HG02884 (cell line): ENCODE data around the gene TAP1.
"Not testable (repeated sequence)": the region's sequence is repeated elsewhere in the genome, so short reads cannot be mapped to it uniquely, and the experiment has no call there.

Experiments used
- ATAC-seq: cut with Tn5 transposase; IDR thresholded peaks from one replicate; pipeline ENCODE4 v1.9.1; 2021; ENCODE audit warnings: mild to moderate bottlenecking, moderate library complexity; ENCODE audit not compliant: unreplicated experiment

TAP1 gene

GRCh38 chr6:32807020-32807580, 46.4 kb downstream of the TAP1 start:
- no peak for ATAC-seq

GRCh38 chr6:32805404-32805803, 48.1 kb downstream of the TAP1 start:
- not testable (repeated sequence) for ATAC-seq

GRCh38 chr6:32803416-32803815, 50.1 kb downstream of the TAP1 start:
- ATAC-seq: no peak

GRCh38 chr6:32799740-32800139, 53.8 kb downstream of the TAP1 start:
- no peak for ATAC-seq

GRCh38 chr6:32799168-32799567, 54.3 kb downstream of the TAP1 start:
- no peak for ATAC-seq

GRCh38 chr6:32796848-32797776, 56.4 kb downstream of the TAP1 start:
- ATAC-seq: no peak
